AG09309 (cell line): ENCODE data around the gene MGMT.

Experiments
- DNase-seq: peaks from one replicate; pipeline ENCODE4 v3.0.0-alpha.2; 2010; ENCODE audit warnings: low read depth
- H3K4me3 ChIP-seq: 2 replicates; pipeline ENCODE4 v1.5.1; 2011; ENCODE audit warnings: mild to moderate bottlenecking, low read depth, low read length, moderate library complexity; ENCODE audit not compliant: control insufficient read depth
- CTCF ChIP-seq: IDR thresholded peaks from 2 replicates; pipeline ENCODE4 v1.5.1; 2011; ENCODE audit warnings: mild to moderate bottlenecking, low read depth, low read length, inconsistent platforms; ENCODE audit not compliant: insufficient read depth, control insufficient read depth; ENCODE audit errors: missing control alignments

MGMT gene

GRCh38 chr10:129474642-129475041 is 7.6 kb downstream of the MGMT start:
- no peak overlapping the region for H3K4me3 ChIP-seq
- no peak for DNase-seq
- no peak for TF ChIP-seq CTCF

GRCh38 chr10:129476431-129476830 is 9.4 kb downstream of the MGMT start:
- TF ChIP-seq CTCF, result no peak
- no peak for DNase-seq
- no peak overlapping the region for H3K4me3 ChIP-seq

- no peak for DNase-seq
- no peak overlapping the region for H3K4me3 ChIP-seq
- no peak for TF ChIP-seq CTCF
Observed at GRCh38 chr10:129477051-129477450, 10.0 kb downstream of the MGMT start.

GRCh38 chr10:129481641-129482040 is 14.6 kb downstream of the MGMT start:
- TF ChIP-seq CTCF, result no peak
- no peak for DNase-seq
- no peak overlapping the region for H3K4me3 ChIP-seq

GRCh38 chr10:129483430-129484010 is 16.5 kb downstream of the MGMT start:
- H3K4me3 ChIP-seq, result no peak overlapping the region
- no peak for TF ChIP-seq CTCF
- DNase-seq, result no peak

GRCh38 chr10:129486805-129487204 is 19.8 kb downstream of the MGMT start:
- no peak for TF ChIP-seq CTCF
- no peak overlapping the region for H3K4me3 ChIP-seq
- DNase-seq, result no peak

- no peak overlapping the region for H3K4me3 ChIP-seq
- DNase-seq, result no peak
- TF ChIP-seq CTCF, result no peak
Observed at GRCh38 chr10:129491123-129491734, 24.2 kb downstream of the MGMT start.
